ENCODE data around the gene STXBP3.

STXBP3 gene

GRCh38 chr1:108845991-108846390 is 99.5 kb downstream of the STXBP3 start:
- no peak overlapping the region for H3K4me3 ChIP-seq (replicated peaks in 1 of 2; ENCODE audit: low read depth in 2 of 2, low read length in 2 of 2)
- no peak for DNase-seq (ENCODE audit: low read depth in 2 of 2)
- TF ChIP-seq, protein P1, sequence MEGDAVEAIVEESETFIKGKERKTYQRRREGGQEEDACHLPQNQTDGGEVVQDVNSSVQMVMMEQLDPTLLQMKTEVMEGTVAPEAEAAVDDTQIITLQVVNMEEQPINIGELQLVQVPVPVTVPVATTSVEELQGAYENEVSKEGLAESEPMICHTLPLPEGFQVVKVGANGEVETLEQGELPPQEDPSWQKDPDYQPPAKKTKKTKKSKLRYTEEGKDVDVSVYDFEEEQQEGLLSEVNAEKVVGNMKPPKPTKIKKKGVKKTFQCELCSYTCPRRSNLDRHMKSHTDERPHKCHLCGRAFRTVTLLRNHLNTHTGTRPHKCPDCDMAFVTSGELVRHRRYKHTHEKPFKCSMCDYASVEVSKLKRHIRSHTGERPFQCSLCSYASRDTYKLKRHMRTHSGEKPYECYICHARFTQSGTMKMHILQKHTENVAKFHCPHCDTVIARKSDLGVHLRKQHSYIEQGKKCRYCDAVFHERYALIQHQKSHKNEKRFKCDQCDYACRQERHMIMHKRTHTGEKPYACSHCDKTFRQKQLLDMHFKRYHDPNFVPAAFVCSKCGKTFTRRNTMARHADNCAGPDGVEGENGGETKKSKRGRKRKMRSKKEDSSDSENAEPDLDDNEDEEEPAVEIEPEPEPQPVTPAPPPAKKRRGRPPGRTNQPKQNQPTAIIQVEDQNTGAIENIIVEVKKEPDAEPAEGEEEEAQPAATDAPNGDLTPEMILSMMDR (IDR thresholded peaks at IDR 0.05; ENCODE audit: low read depth, low read length), result no peak

GRCh38 chr1:108847494-108847893 is 101.0 kb downstream of the STXBP3 start:
- TF ChIP-seq, protein P1 (IDR thresholded peaks at IDR 0.05; ENCODE audit: low read depth, low read length), result no peak
- H3K4me3 ChIP-seq (replicated peaks in 1 of 2; ENCODE audit: low read depth in 2 of 2, low read length in 2 of 2), result no peak overlapping the region

GRCh38 chr1:108848806-108849205 is 102.3 kb downstream of the STXBP3 start:
- peak in 1 of 2 donors; percentile 31 for DNase-seq (ENCODE audit: low read depth in 2 of 2)
- TF ChIP-seq, protein P1 (IDR thresholded peaks at IDR 0.05; ENCODE audit: low read depth, low read length), result no peak
- no peak overlapping the region for H3K4me3 ChIP-seq (replicated peaks in 1 of 2; ENCODE audit: low read depth in 2 of 2, low read length in 2 of 2)

More at GRCh38 chr1:108847494-108847893, 101.0 kb downstream of the STXBP3 start:
- DNase-seq (ENCODE audit: low read depth in 2 of 2), result no peak

- no peak for DNase-seq (ENCODE audit: low read depth in 2 of 2)
- TF ChIP-seq, protein P1 (IDR thresholded peaks at IDR 0.05; ENCODE audit: low read depth, low read length), result no peak
- H3K4me3 ChIP-seq (replicated peaks in 1 of 2; ENCODE audit: low read depth in 2 of 2, low read length in 2 of 2), result no peak overlapping the region
These were observed 104.5 kb downstream of the STXBP3 start for GRCh38 chr1:108850929-108851328.

- TF ChIP-seq, protein P1 (IDR thresholded peaks at IDR 0.05; ENCODE audit: low read depth, low read length), result no peak
- peak; percentile 10 to 11 for DNase-seq (ENCODE audit: low read depth in 2 of 2)
- H3K4me3 ChIP-seq (replicated peaks in 1 of 2; ENCODE audit: low read depth in 2 of 2, low read length in 2 of 2), result no peak overlapping the region
These were observed 105.1 kb downstream of the STXBP3 start for GRCh38 chr1:108851567-108851966.

GRCh38 chr1:108852221-108852975 is 105.9 kb downstream of the STXBP3 start:
- no peak overlapping the region for H3K4me3 ChIP-seq (replicated peaks in 1 of 2; ENCODE audit: low read depth in 2 of 2, low read length in 2 of 2)
- TF ChIP-seq, protein P1 (IDR thresholded peaks at IDR 0.05; ENCODE audit: low read depth, low read length), result no peak
- DNase-seq (ENCODE audit: low read depth in 2 of 2), result peak; percentile 37 to 41
